ENCODE results near the gene BCDIN3D. TPM values are rescaled to one million over a fixed set of nuclear protein-coding genes. Genes with fewer than 3 reads are reported as not detected.

Gene BCDIN3D
- total and polyA plus RNA-seq, 4 donors: 2.6 to 4.4 (median 3.0) TPM

DNA sequence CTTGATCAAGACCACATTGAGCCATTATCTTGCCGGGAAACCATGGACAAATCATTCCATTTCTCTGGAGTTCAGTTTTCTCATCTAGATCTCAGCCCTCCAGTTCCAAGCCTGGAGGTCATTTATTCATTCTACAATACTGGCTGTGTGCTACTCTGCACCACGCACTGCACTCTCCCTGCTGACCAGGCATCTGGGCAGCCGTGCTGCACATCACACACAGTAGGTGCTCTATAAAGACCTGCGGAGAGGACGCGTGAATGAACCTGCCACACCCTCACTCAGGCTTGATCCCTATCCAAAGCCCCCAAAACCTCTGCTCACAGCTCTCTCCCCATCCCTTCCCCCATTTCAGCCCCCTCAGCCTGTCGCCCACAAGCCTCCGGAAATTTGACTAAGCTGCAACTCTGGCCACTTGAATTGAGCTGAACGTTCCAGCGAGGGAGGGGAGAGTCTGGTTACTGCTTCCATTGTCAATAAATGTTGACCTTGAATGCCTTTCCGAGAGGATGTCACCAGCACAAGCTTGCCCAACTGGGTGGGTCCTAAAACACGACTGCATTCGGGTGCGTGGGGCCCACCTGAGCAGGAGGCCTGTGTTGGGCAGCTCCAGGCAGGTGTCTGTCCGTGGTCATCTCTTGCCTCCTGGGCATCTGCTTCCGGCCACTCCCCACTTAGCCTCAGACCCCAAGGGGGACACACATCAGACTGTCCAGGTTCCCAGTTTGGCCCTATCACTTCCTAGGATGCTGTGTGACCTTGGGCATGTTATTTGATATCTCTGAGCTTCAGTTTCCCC lies 43.0 kb upstream of the BCDIN3D start:
- ATAC-seq (ENCODE audit: insufficient read depth, low FRiP score) (no peak), DNase-seq (no peak)
- no peak for TF ChIP-seq CTCF (IDR thresholded peaks at IDR 0.05; ENCODE audit: control extremely low read depth, extremely low read depth)
- Histone ChIP-seq H3K9me3 (ENCODE audit: control insufficient read depth in 4 of 4, insufficient read depth in 3 of 4, low read length in 3 of 4) (no peaks in the 10 kb centered on the region), H3K27me3 (ENCODE audit: control insufficient read depth in 3 of 3, insufficient read depth in 3 of 3, low read length in 2 of 3) (peaks cover 0 to 3% (median 0%) of the 10 kb centered on the region in 3 donors), H3K27ac (ENCODE audit: low read depth in 1 of 2, low read length in 1 of 2) (no peak overlapping the region), H3K4me1 (ENCODE audit: control insufficient read depth in 5 of 5, insufficient read depth in 5 of 5, low read length in 5 of 5) (peaks cover 0 to 10% (median 2%) of the 10 kb centered on the region in 5 donors), H3K9ac (ENCODE audit: insufficient read depth in 1 of 2, low read length in 2 of 2) (no peak overlapping the region), H3K4me3 (no peak overlapping the region), H3K36me3 (ENCODE audit: control insufficient read depth in 4 of 4, insufficient read depth in 4 of 4, low read length in 4 of 4) (no peaks in the 10 kb centered on the region)
- 60 to 68% methylated on average over 16 of the region's 16 CpGs for WGBS, 2 donors

- Histone ChIP-seq H3K9ac (ENCODE audit: insufficient read depth in 1 of 2, low read length in 2 of 2) (no peak overlapping the region), H3K27me3 (ENCODE audit: control insufficient read depth in 3 of 3, insufficient read depth in 3 of 3, low read length in 2 of 3) (peaks cover 0 to 3% (median 0%) of the 10 kb centered on the region in 3 donors), H3K36me3 (ENCODE audit: control insufficient read depth in 4 of 4, insufficient read depth in 4 of 4, low read length in 4 of 4) (no peaks in the 10 kb centered on the region), H3K4me1 (ENCODE audit: control insufficient read depth in 5 of 5, insufficient read depth in 5 of 5, low read length in 5 of 5) (peaks cover 0 to 10% (median 2%) of the 10 kb centered on the region in 5 donors), H3K9me3 (ENCODE audit: control insufficient read depth in 4 of 4, insufficient read depth in 3 of 4, low read length in 3 of 4) (peaks cover 0 to under 1% (median 0%) of the 10 kb centered on the region in 4 donors), H3K27ac (ENCODE audit: low read depth in 1 of 2, low read length in 1 of 2) (no peak overlapping the region), H3K4me3 (no peak overlapping the region)
- no peak for TF ChIP-seq CTCF (IDR thresholded peaks at IDR 0.05; ENCODE audit: control extremely low read depth, extremely low read depth)
- no peak for DNase-seq
- 68 to 73% methylated on average over 6 of the region's 6 CpGs for WGBS, 2 donors
- no peak for ATAC-seq (ENCODE audit: insufficient read depth, low FRiP score)
Observed at GRCh38 chr12:49885118-49885517, 42.2 kb upstream of the BCDIN3D start.

DNA sequence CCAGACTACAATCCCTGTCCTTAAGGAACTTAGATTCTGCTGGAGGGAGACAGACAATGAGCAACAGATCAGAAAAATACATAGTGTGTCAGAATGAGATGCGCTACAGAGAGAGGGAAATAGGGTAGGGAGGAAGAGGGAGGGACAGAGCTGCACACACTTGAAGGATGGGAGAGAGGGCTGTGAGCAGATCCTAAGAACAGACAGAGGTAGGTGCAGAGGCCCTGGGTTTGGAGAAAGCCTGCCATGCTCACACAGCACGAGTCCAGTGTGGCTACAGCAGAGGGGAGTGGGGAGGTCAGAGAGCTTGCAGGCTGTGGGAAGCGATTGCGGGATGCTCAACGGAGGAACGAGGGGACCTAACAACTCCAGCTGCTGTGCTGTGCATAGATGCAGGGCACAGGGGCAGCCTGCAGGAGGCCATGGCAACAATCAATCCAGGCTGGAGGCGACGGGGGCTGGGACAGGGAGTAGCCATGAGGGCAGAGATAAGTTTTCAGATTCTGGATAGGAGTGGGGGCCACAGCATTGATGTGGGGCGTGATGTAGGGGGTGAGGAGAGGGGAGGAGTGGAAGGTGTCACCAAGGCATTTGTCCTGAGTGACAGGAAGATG lies 40.1 kb upstream of the BCDIN3D start:
- Histone ChIP-seq H3K27me3 (ENCODE audit: control insufficient read depth in 3 of 3, insufficient read depth in 3 of 3, low read length in 2 of 3) (peaks cover 0 to 3% (median 0%) of the 10 kb centered on the region in 3 donors), H3K4me1 (ENCODE audit: control insufficient read depth in 5 of 5, insufficient read depth in 5 of 5, low read length in 5 of 5) (peaks cover 0 to 4% (median 2%) of the 10 kb centered on the region in 5 donors), H3K36me3 (ENCODE audit: control insufficient read depth in 4 of 4, insufficient read depth in 4 of 4, low read length in 4 of 4) (no peaks in the 10 kb centered on the region), H3K9me3 (ENCODE audit: control insufficient read depth in 4 of 4, insufficient read depth in 3 of 4, low read length in 3 of 4) (peaks cover 0 to 5% (median 0%) of the 10 kb centered on the region in 4 donors), H3K4me3 (no peak overlapping the region), H3K27ac (ENCODE audit: low read depth in 1 of 2, low read length in 1 of 2) (no peak overlapping the region), H3K9ac (ENCODE audit: insufficient read depth in 1 of 2, low read length in 2 of 2) (no peak overlapping the region)
- no peak for TF ChIP-seq CTCF (IDR thresholded peaks at IDR 0.05; ENCODE audit: control extremely low read depth, extremely low read depth)
- 76 to 80% methylated on average over 9 of the region's 9 CpGs for WGBS, 2 donors
- no peak for ATAC-seq (ENCODE audit: insufficient read depth, low FRiP score)
- no peak for DNase-seq

Data from lung (tissue), 12 donors.